ENCODE results near the gene SMIM43. TPM values are rescaled to one million over a fixed set of nuclear protein-coding genes. Genes with fewer than 3 reads are reported as not detected.

Gene SMIM43
- total RNA-seq, 2 experiments from 2014 or later, result not detected

DNA sequence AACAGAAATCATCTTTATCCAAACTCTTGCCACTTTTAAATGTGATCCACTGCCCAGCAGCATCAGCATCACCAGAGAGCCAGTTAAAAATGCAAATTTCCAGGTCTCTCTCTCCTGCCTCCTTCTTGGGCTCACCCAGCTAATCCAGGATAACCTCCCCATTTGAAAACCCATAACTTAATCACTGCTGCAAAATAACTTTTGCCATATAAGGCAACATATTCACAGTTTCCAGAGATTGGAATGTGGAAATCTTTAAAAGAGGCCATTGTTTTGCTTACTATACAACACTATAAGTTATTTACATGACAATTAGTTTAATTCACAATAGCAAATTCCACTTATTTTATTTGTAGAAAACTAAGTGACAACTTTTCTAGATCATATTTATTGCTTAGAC, 31.3 kb upstream of the SMIM43 start:
- ChIA-PET POLR2A (no interaction called here), CTCF (no interaction called here)
- intact Hi-C loops (cut with DNase I, micrococcal nuclease), result no loop called here
- TF ChIP-seq, protein P1, sequence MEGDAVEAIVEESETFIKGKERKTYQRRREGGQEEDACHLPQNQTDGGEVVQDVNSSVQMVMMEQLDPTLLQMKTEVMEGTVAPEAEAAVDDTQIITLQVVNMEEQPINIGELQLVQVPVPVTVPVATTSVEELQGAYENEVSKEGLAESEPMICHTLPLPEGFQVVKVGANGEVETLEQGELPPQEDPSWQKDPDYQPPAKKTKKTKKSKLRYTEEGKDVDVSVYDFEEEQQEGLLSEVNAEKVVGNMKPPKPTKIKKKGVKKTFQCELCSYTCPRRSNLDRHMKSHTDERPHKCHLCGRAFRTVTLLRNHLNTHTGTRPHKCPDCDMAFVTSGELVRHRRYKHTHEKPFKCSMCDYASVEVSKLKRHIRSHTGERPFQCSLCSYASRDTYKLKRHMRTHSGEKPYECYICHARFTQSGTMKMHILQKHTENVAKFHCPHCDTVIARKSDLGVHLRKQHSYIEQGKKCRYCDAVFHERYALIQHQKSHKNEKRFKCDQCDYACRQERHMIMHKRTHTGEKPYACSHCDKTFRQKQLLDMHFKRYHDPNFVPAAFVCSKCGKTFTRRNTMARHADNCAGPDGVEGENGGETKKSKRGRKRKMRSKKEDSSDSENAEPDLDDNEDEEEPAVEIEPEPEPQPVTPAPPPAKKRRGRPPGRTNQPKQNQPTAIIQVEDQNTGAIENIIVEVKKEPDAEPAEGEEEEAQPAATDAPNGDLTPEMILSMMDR (IDR thresholded peaks at IDR 0.05), result no peak
- H3K36me3 Mint-ChIP-seq (ENCODE audit: low read depth), result peaks cover 10% of the 10 kb centered on the region
- no peaks in the 10 kb centered on the region for H3K27me3 Mint-ChIP-seq
- DNase-seq (no peak), ATAC-seq (ENCODE audit: poor library complexity) (no peak)
- Histone ChIP-seq H3K4me1 (ENCODE audit: insufficient read depth, low read length) (peaks cover 10% of the 10 kb centered on the region), H3K9me3 (ENCODE audit: control insufficient read depth in 1 of 2, insufficient read depth in 1 of 2, low read length in 2 of 2) (no peaks in the 10 kb centered on the region), H3K27me3 (ENCODE audit: control insufficient read depth in 1 of 2, insufficient read depth in 2 of 2, low read length in 2 of 2) (no peaks in the 10 kb centered on the region), H3K4me3 (ENCODE audit: low read length) (no peak overlapping the region), H3K27ac (ENCODE audit: low read depth in 1 of 2, low read length in 2 of 2) (no peak overlapping the region), H3K36me3 (ENCODE audit: insufficient read depth, low read length) (no peaks in the 10 kb centered on the region)
- H3K4me3 Mint-ChIP-seq, result no peak overlapping the region
- H3K4me1 Mint-ChIP-seq (ENCODE audit: low read depth), result peaks cover 28% of the 10 kb centered on the region
- H3K9me3 Mint-ChIP-seq, result no peaks in the 10 kb centered on the region
- H3K27ac Mint-ChIP-seq, result no peak overlapping the region

DNA sequence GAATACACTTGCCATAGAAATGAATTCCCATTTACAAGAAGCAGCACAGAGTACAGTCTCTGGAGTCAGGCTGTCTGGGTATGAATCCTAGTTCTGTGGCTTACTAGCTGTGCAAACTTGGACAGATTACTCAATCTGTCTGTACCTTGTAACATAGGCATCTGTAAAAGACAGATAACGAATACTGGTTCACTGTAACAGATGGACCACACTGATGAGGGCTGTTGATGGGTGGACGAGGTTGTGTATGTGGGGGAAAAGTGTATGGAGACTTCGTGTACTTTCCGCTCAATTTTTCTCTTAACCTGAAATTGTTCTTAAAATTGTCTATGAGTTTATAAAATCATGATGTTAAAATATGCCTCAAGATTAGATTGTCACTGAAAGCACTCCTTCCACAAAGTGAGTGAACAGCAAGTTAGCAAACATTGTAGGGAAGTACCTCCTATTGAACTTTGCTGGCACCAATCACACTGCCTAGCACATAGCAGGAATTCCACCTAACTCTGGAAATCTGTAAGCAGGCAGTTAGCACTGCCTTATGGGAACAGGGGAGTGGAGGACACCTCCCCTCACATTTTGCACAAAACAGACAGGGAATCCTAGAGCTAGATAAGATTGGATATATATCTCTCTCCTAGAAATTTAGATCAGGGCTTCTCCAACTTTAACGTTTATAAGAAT, 29.7 kb upstream of the SMIM43 start:
- CTCF ChIA-PET, result no interaction called here
- H3K27ac ChIP-seq (ENCODE audit: low read depth in 1 of 2, low read length in 2 of 2), result no peak overlapping the region
- H3K4me1 ChIP-seq (ENCODE audit: insufficient read depth, low read length), result peaks cover 4% of the 10 kb centered on the region
- H3K36me3 ChIP-seq (ENCODE audit: insufficient read depth, low read length), result no peaks in the 10 kb centered on the region
- intact Hi-C loops (cut with DNase I, micrococcal nuclease), result no loop called here
- Mint-ChIP-seq H3K36me3 (ENCODE audit: low read depth) (no peaks in the 10 kb centered on the region), H3K4me1 (ENCODE audit: low read depth) (peaks cover 12% of the 10 kb centered on the region), H3K27me3 (peaks cover 6% of the 10 kb centered on the region), H3K4me3 (no peak overlapping the region), H3K27ac (no peak overlapping the region), H3K9me3 (no peaks in the 10 kb centered on the region)
- TF ChIP-seq, protein P1 (IDR thresholded peaks at IDR 0.05), result no peak
- no peak overlapping the region for H3K4me3 ChIP-seq (ENCODE audit: low read length)
- H3K9me3 ChIP-seq (ENCODE audit: control insufficient read depth in 1 of 2, insufficient read depth in 1 of 2, low read length in 2 of 2), result no peaks in the 10 kb centered on the region
- no peak for DNase-seq
- POLR2A ChIA-PET, result no interaction called here
- H3K27me3 ChIP-seq (ENCODE audit: control insufficient read depth in 1 of 2, insufficient read depth in 2 of 2, low read length in 2 of 2), result no peaks in the 10 kb centered on the region
- ATAC-seq (ENCODE audit: poor library complexity), result no peak

DNA sequence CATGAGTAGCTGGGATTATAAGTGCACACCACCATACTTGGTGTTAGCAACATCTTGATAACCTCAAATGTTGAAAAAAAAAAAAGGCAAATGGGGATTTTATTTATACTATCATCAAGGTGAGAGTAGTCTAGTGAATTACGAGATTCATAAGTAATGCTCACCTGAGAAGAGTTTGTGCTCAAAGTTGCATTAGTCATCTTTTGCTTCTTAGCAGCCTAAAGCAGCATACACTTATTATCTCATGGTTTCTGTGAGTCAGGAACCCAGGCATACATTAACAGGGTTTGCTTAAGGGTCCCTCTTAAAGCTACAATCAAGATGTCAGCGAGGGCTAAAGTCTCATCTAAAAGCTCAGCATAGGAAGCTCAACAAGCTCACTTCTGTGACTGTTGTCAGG, 28.0 kb upstream of the SMIM43 start:
- H3K36me3 ChIP-seq (ENCODE audit: insufficient read depth, low read length), result no peaks in the 10 kb centered on the region
- no peak for ATAC-seq (ENCODE audit: poor library complexity)
- no peaks in the 10 kb centered on the region for H3K9me3 ChIP-seq (ENCODE audit: control insufficient read depth in 1 of 2, insufficient read depth in 1 of 2, low read length in 2 of 2)
- peaks cover 4% of the 10 kb centered on the region for H3K4me1 ChIP-seq (ENCODE audit: insufficient read depth, low read length)
- H3K27me3 Mint-ChIP-seq, result peaks cover 21% of the 10 kb centered on the region
- ChIA-PET POLR2A (no interaction called here), CTCF (no interaction called here)
- H3K27ac Mint-ChIP-seq, result no peak overlapping the region
- no peak overlapping the region for H3K4me3 Mint-ChIP-seq
- no peaks in the 10 kb centered on the region for H3K9me3 Mint-ChIP-seq
- no peaks in the 10 kb centered on the region for H3K36me3 Mint-ChIP-seq (ENCODE audit: low read depth)
- H3K4me1 Mint-ChIP-seq (ENCODE audit: low read depth), result peaks cover 4% of the 10 kb centered on the region
- TF ChIP-seq, protein P1 (IDR thresholded peaks at IDR 0.05), result no peak
- no peak for DNase-seq
- H3K27me3 ChIP-seq (ENCODE audit: control insufficient read depth in 1 of 2, insufficient read depth in 2 of 2, low read length in 2 of 2), result no peaks in the 10 kb centered on the region
- H3K27ac ChIP-seq (ENCODE audit: low read depth in 1 of 2, low read length in 2 of 2), result no peak overlapping the region
- intact Hi-C loops (cut with DNase I, micrococcal nuclease), result no loop called here
- no peak overlapping the region for H3K4me3 ChIP-seq (ENCODE audit: low read length)

Data from CD4-positive, alpha-beta T cell (primary cell).